ENCODE measurements around the gene PPP1R12A. TPM values are rescaled to one million over a fixed set of nuclear protein-coding genes. Genes with fewer than 3 reads are reported as not detected.

Gene PPP1R12A
- total RNA-seq, 1 donor from 2014 or later: 56.9 TPM

DNA sequence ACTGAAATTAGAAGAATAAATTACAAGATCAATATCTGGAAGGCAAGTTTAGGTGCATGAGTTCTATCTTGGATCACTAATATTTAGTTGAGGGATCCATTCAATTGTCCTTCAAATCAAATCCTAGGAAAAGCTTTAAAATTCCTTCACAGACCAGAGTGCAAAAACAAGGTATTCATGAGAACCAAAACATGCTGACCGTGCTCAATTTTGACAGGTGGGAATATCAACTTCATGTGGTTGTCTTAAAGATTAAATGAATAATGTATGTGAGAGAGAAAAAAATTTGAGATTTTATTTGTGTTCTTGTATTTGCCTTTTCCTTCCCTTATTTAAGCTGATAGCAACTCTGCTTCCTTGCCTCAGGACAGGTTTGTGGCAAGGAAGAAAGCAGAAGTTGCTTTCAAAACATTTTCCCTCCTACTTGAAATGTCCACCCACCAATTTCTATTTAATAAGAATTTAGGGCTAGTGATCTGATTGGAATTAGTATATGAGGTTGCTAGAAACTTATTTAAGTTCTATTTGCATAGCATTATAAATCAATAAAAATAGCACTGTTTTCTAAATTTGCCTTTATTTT is 4.9 kb upstream of the PPP1R12A start:
- Histone ChIP-seq H3K27me3 (ENCODE audit: control insufficient read depth, insufficient read depth, low read length) (no peaks in the 10 kb centered on the region), H3K36me3 (ENCODE audit: control insufficient read depth, insufficient read depth, low read length) (no peaks in the 10 kb centered on the region), H3K4me3 (ENCODE audit: low read depth, low read length) (no peak overlapping the region)
- no peak for TF ChIP-seq CTCF (IDR thresholded peaks at IDR 0.05; ENCODE audit: insufficient read depth, low read length, severe bottlenecking)
- no peak for FAIRE-seq
- no peak for DNase-seq (ENCODE audit: low read depth)

DNA sequence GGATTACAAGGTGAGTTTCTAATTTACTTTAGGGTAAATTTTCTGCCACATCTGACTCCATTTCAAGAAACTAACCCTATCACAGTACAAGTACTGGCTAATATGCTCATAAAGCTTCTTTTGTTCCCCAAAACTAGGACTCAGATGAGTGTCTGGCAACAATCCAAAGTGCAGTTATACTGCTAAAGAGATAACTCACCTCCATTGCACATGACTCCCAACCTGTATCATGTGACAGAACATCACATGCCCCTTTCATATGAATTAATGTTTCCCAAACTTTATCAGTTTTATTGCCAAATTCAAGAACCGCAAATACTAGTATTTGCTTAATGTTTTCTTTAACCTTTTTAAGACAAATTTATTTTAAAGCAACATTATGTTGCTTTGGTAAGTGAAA is 3.9 kb upstream of the PPP1R12A start:
- no peak for TF ChIP-seq CTCF (IDR thresholded peaks at IDR 0.05; ENCODE audit: insufficient read depth, low read length, severe bottlenecking)
- Histone ChIP-seq H3K4me3 (ENCODE audit: low read depth, low read length) (no peak overlapping the region), H3K27me3 (ENCODE audit: control insufficient read depth, insufficient read depth, low read length) (no peaks in the 10 kb centered on the region), H3K36me3 (ENCODE audit: control insufficient read depth, insufficient read depth, low read length) (no peaks in the 10 kb centered on the region)
- FAIRE-seq (no peak), DNase-seq (ENCODE audit: low read depth) (no peak)

DNA sequence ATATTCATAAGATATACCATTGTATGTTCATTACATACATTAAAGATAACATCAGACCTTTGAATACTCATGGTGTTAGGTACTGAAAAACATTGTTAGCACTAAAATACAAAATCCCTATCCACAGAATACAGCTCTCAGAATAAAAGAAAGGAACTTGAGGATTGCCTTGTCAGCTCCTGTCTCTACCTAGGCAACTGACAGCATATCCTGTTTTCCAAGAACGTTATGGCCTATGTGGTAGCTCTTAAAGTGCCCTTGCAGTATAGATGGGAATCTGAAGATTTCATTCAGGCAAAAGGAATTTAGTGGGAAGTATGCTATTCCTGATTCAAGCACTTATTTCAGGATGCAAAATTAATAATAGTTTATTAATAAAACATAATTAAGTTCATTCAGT is 1.8 kb upstream of the PPP1R12A start:
- H3K27me3 ChIP-seq (ENCODE audit: control insufficient read depth, insufficient read depth, low read length): no peaks in the 10 kb centered on the region
- no peak overlapping the region for H3K4me3 ChIP-seq (ENCODE audit: low read depth, low read length)
- FAIRE-seq (no peak), DNase-seq (ENCODE audit: low read depth) (no peak)
- TF ChIP-seq CTCF (IDR thresholded peaks at IDR 0.05; ENCODE audit: insufficient read depth, low read length, severe bottlenecking): no peak
- no peaks in the 10 kb centered on the region for H3K36me3 ChIP-seq (ENCODE audit: control insufficient read depth, insufficient read depth, low read length)

DNA sequence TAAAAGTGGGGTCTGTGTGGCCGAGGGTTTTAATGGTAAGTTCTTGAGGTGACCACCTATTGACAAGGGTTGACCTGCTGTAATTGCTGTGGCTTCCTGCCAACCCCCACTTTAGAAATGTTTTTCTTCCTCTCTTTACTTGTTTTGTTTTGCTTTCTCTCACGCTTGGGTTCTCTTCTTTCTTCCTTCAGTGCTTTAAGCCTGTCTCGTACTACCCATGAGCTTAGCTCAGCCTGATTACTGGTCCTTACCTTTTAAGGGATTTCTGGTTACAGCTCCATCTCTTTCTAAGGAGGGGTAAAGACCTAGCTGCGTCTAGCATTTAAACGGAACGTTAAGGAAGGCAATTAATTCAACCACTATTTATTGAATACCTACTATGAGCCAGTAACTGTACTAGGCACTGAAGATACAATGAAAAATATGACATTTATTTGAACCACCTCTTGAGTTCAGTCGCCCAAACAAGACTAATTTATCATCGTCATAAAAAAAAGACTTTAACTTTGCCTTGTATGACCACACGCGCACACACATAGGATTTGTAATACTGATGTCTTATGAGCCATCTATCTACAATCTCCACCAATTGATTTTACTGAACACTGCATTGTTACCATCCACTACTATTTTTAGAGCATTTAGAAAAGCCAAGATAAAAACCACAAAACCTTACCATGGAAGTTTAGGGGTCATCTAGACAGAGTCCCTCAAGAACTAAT is 888 bp upstream of the PPP1R12A start:
- H3K36me3 ChIP-seq (ENCODE audit: control insufficient read depth, insufficient read depth, low read length): no peaks in the 10 kb centered on the region
- peak overlapping the region; percentile 86 for H3K4me3 ChIP-seq (ENCODE audit: low read depth, low read length)
- no peak for TF ChIP-seq CTCF (IDR thresholded peaks at IDR 0.05; ENCODE audit: insufficient read depth, low read length, severe bottlenecking)
- FAIRE-seq: no peak
- no peaks in the 10 kb centered on the region for H3K27me3 ChIP-seq (ENCODE audit: control insufficient read depth, insufficient read depth, low read length)
- DNase-seq (ENCODE audit: low read depth): peak; percentile 30

GRCh38 chr12:79934281-79935020 is 446 bp downstream of the PPP1R12A start:
- peak; percentile 13 for DNase-seq (ENCODE audit: low read depth)
- H3K4me3 ChIP-seq (ENCODE audit: low read depth, low read length): peak overlapping the region; percentile 86
- H3K27me3 ChIP-seq (ENCODE audit: control insufficient read depth, insufficient read depth, low read length): no peaks in the 10 kb centered on the region
- no peak for FAIRE-seq
- TF ChIP-seq CTCF (IDR thresholded peaks at IDR 0.05; ENCODE audit: insufficient read depth, low read length, severe bottlenecking): no peak
- H3K36me3 ChIP-seq (ENCODE audit: control insufficient read depth, insufficient read depth, low read length): no peaks in the 10 kb centered on the region

Measured in bronchial epithelial cell (primary cell).